Measurements from ENCODE around the gene SLC28A3.

GRCh38 chr9:84374013-84374412 is 33.5 kb upstream of the SLC28A3 start:
- TF ChIP-seq CTCF (IDR thresholded peaks at IDR 0.05; ENCODE audit: insufficient read depth, low read length) (no peak), POLR2AphosphoS5 (IDR thresholded peaks at IDR 0.05; ENCODE audit: low read depth) (no peak), GABPA (IDR thresholded peaks at IDR 0.05; ENCODE audit: low read depth) (no peak), REST (IDR thresholded peaks at IDR 0.05; ENCODE audit: insufficient replicate concordance, low read depth) (no peak)

Data from HL-60 (cell line).